ENCODE results near the gene KHDC3L. TPM values are rescaled to one million over a fixed set of nuclear protein-coding genes. Genes with fewer than 3 reads are reported as not detected.

Gene KHDC3L
- total RNA-seq, 2 donors from 2014 or later = 0.23 TPM; not detected in 1

DNA sequence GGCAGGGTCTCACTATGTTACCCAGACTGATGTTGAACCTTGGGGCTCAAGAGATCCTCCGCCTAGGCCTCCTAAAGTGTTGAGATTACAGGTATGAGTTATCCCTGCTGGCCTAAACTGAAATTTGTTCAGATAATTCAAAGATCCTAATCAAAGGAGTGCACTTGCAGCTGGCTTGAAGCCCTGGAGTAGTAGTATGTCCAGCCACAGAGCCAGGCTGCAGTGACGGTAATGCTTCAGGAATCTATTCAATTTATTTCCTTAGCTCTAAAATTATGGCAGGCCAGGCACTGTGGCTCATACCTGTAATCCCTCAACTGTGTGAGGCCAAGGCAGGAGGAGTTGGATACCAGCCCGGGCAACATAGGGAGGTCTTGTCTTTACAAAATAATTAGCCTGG lies 30.8 kb downstream of the KHDC3L start:
- no peak for DNase-seq (ENCODE audit: low spot score in 2 of 2)
- Mint-ChIP-seq H3K27ac (no peak overlapping the region), H3K9me3 (no peaks in the 10 kb centered on the region), H3K36me3 (no peaks in the 10 kb centered on the region)
- ATAC-seq = no peak

DNA sequence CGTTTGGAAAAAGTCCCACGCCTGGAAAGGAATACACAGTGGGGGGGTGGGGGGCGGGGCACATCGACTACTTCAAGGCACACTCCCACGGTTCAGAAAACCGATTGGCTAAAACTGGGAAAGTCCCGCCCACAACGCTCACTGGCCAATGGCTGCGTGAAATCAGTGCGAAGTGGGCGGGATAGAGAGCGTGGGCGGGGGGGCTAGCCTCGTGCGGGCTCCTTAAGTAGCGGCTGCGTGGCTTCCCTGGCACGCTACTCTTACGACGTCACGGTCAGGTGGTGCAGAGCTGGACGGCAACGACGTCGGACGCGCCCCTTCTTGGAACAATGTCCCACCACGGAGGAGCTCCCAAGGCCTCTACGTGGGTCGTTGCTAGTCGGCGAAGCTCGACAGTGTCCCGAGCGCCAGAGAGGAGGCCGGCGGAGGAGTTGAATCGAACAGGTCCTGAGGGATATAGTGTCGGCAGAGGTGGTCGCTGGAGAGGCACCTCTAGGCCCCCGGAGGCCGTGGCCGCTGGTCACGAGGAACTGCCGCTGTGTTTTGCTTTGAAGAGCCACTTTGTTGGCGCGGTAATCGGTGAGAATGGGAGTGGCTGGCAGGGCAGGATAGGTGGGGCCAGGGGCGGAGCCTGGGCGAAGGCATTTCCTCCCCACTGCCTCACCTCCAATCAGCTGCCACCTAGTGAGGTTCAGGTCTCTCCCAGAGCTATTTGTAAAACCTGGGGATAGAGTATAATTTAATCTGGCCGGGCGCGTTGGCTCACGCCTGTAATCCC lies 32.3 kb downstream of the KHDC3L start, which contains the start of gene DDX43:
Gene DDX43 (plus strand): TSS at position 252 of the 778 bp plus-strand sequence. CDS start 78 bp downstream, at position 330.
- Mint-ChIP-seq H3K36me3 (no peaks in the 10 kb centered on the region), H3K9me3 (no peaks in the 10 kb centered on the region), H3K27ac (no peak within 1 kb of the TSS)
- ATAC-seq (peak; percentile 46 to 73), DNase-seq (ENCODE audit: low spot score in 2 of 2) (peak in 1 of 2 donors; percentile 22)

DNA sequence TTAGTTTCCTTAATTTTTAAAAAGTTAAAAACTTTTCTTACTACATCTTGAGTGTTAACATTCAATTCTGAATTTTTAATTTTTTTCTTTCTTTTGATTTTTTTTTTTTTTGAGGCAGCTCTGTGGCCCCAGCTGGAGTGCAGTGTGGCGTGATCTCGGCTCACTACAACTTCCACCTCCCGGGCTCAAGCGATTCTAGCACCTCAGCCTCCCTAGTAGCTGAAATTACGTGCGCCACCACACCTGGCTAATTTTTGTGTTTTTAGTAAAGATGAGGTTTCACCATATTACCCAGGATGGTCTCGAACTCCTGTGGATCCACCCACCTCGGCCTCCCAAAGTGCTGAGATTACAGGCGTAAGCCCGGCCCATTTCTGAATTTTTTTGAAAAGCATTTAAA lies 33.4 kb downstream of the KHDC3L start:
- Mint-ChIP-seq H3K9me3 (no peaks in the 10 kb centered on the region), H3K36me3 (no peaks in the 10 kb centered on the region)

DNA sequence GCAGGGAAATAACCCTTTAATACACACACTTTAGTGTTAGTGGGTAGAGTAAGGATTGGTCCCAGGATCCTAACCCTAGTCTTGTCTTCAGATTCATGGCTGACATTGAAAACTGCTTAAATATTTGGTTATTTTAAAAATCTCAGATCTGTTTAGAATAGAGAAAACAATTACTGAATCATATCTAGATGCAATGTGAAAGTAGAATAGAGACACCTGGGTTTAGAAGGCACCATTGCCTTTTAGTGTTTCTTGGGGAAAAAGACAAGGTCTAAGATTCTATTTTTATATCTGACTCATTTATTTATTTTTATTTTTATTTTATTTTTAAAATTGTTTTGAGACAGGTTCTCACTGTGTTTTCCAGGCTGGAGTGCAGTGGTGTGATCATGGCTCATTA lies 38.2 kb downstream of the KHDC3L start:
- H3K9me3 Mint-ChIP-seq = no peaks in the 10 kb centered on the region
- H3K36me3 Mint-ChIP-seq = no peaks in the 10 kb centered on the region
- no peak for ATAC-seq
- H3K27ac Mint-ChIP-seq = no peak overlapping the region
- no peak for DNase-seq (ENCODE audit: low spot score in 2 of 2)

More for the DNA sequence above, 33.4 kb downstream of the KHDC3L start:
- DNase-seq (ENCODE audit: low spot score in 2 of 2) (no peak), ATAC-seq (no peak)
- no peak overlapping the region for H3K27ac Mint-ChIP-seq

DNA sequence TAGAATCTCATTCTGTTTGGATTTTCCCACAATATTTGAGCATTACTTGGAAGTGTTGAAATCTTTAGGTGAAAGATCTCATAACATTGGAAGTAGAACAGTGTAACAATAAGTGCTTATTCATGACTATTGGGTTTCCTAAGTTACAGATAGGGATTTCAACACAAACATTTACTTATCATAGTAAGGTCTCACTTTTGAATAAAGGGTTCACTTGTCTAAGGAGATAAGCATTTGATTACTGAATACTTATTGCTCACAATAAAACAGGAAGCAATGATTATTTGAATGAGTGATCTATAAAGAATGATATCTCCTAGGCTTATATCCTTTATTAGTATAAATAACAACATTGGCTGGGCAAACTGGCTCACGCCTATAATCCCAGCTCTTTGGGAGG lies 46.9 kb downstream of the KHDC3L start:
- DNase-seq (ENCODE audit: low spot score in 2 of 2) = no peak
- Mint-ChIP-seq H3K9me3 (no peaks in the 10 kb centered on the region), H3K36me3 (no peaks in the 10 kb centered on the region), H3K27ac (no peak overlapping the region)
- ATAC-seq = no peak

DNA sequence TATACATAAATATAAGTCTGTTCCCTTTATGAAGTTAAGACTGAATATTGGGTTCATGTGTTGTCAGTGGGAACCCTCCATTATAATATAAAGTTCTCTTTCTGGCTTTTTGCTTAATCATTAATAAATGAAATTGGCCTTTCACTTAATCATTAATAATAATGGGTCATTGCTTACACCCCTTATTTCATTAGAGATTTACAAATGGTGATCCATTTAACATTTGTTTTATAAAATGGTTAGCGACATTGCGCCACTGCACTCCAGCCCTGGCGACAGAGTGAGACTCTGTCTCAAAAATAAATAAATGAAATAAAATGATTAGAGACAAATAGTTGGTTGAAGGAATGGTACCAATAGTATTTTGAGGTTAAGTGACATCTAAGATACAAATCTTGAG lies 50.6 kb downstream of the KHDC3L start:
- no peak overlapping the region for H3K27ac Mint-ChIP-seq
- no peaks in the 10 kb centered on the region for H3K9me3 Mint-ChIP-seq
- no peak for DNase-seq (ENCODE audit: low spot score in 2 of 2)
- H3K36me3 Mint-ChIP-seq = peaks cover 0 to 7% of the 10 kb centered on the region in 2 donors
- ATAC-seq = no peak

Other genes with a start within 250 kb of the KHDC3L start
- not detected for gene KHDC1L, start 137.2 kb upstream of the KHDC3L start, total RNA-seq
- gene KHDC1, start 99.5 kb upstream of the KHDC3L start, total RNA-seq = 1 to 10 TPM; 2.3 to 4.0 TPM
- gene DPPA5, start 8.4 kb upstream of the KHDC3L start, total RNA-seq = not detected
- gene OOEP, start 7.2 kb downstream of the KHDC3L start, total RNA-seq = under 1 TPM in 1 of 2 donors, not detected in 1; 0.48 TPM
- under 1 TPM; 0.09 to 0.58 TPM for gene DDX43, start 32.2 kb downstream of the KHDC3L start, total RNA-seq
- gene CGAS, start 89.6 kb downstream of the KHDC3L start, total RNA-seq = 10 to 100 TPM; 22.1 to 34.6 TPM
- gene MTO1, start 99.1 kb downstream of the KHDC3L start, total RNA-seq = 10 to 100 TPM; 40.9 to 66.3 TPM
- over 10,000 TPM; 10,985 to 16,838 TPM for gene EEF1A1, start 158.4 kb downstream of the KHDC3L start, total RNA-seq